H9 (cell line): ENCODE results near the gene GRID1. TPM values are rescaled to one million over a fixed set of nuclear protein-coding genes. Genes with fewer than 3 reads are reported as not detected.

ENCODE experiments used
- DNase-seq: peaks from one replicate; pipeline ENCODE4 v3.0.0-alpha.2; 2017
- H2AFZ ChIP-seq: one replicate; pipeline ENCODE4 v1.6.1; 2013; ENCODE audit warnings: mild to moderate bottlenecking, low read length, control low read depth, moderate library complexity
- H2AK5ac ChIP-seq: 2 replicates; pipeline ENCODE4 v1.6.1; 2013; ENCODE audit warnings: low read length, control low read depth, mixed read lengths; ENCODE audit not compliant: insufficient read length
- H2BK120ac ChIP-seq: one replicate; pipeline ENCODE4 v1.6.1; 2013; ENCODE audit warnings: low read depth, mild to moderate bottlenecking, low read length, control low read depth, inconsistent platforms; ENCODE audit not compliant: poor library complexity, severe bottlenecking
- H2BK12ac ChIP-seq: 2 replicates; pipeline ENCODE4 v1.6.1; 2013; ENCODE audit warnings: low read length, control low read depth, mixed read lengths, low read depth; ENCODE audit not compliant: insufficient read length
- H2BK15ac ChIP-seq: 2 replicates; pipeline ENCODE4 v1.6.1; 2013; ENCODE audit warnings: low read depth, low read length, control low read depth
- H2BK20ac ChIP-seq: one replicate; pipeline ENCODE4 v1.6.1; 2013; ENCODE audit warnings: low read depth, mild to moderate bottlenecking, low read length, control low read depth, inconsistent platforms; ENCODE audit not compliant: poor library complexity, severe bottlenecking
- H2BK5ac ChIP-seq: 2 replicates; pipeline ENCODE4 v1.6.1; 2013; ENCODE audit warnings: low read length, control low read depth, mixed read lengths; ENCODE audit not compliant: insufficient read length
- H3K14ac ChIP-seq: 2 replicates; pipeline ENCODE4 v1.6.1; 2013; ENCODE audit warnings: low read length, control low read depth; ENCODE audit not compliant: insufficient read depth
- H3K18ac ChIP-seq: 2 replicates; pipeline ENCODE4 v1.6.1; 2013; ENCODE audit warnings: low read depth, mild to moderate bottlenecking, mixed read lengths, low read length, control low read depth; ENCODE audit not compliant: insufficient read length
- H3K23ac ChIP-seq: 2 replicates; pipeline ENCODE4 v1.6.1; 2013; ENCODE audit warnings: low read length, control low read depth, mixed read lengths, low read depth; ENCODE audit not compliant: insufficient read length
- H3K23me2 ChIP-seq: 2 replicates; pipeline ENCODE4 v1.6.1; 2013; ENCODE audit warnings: low read depth, mild to moderate bottlenecking, mixed read lengths, low read length, control low read depth; ENCODE audit not compliant: insufficient read length, poor library complexity, severe bottlenecking
- H3K27ac ChIP-seq: 2 replicates; pipeline ENCODE4 v1.5.1; 2013; ENCODE audit warnings: low read length, control low read depth, mixed read lengths, low read depth; ENCODE audit not compliant: insufficient read length
- H3K27me3 ChIP-seq: 2 replicates; pipeline ENCODE4 v1.6.1; 2013; ENCODE audit warnings: low read length, control low read depth, inconsistent platforms; ENCODE audit not compliant: insufficient read depth
- H3K4ac ChIP-seq: 2 replicates; pipeline ENCODE4 v1.6.1; 2013; ENCODE audit warnings: low read depth, mild to moderate bottlenecking, control low read depth, inconsistent platforms, low read length, moderate library complexity
- H3K4me1 ChIP-seq: 2 replicates; pipeline ENCODE4 v1.6.1; 2013; ENCODE audit warnings: low read length, control low read depth, inconsistent platforms; ENCODE audit not compliant: insufficient read depth
- H3K4me2 ChIP-seq: 2 replicates; pipeline ENCODE4 v1.6.1; 2013; ENCODE audit warnings: low read length, control low read depth, mixed read lengths; ENCODE audit not compliant: insufficient read length, insufficient read depth
- H3K56ac ChIP-seq: 2 replicates; pipeline ENCODE4 v1.6.1; 2013; ENCODE audit warnings: low read depth, mild to moderate bottlenecking, mixed read lengths, low read length, control low read depth; ENCODE audit not compliant: insufficient read length
- H3K79me1 ChIP-seq: 2 replicates; pipeline ENCODE4 v1.6.1; 2013; ENCODE audit warnings: low read depth, mild to moderate bottlenecking, moderate library complexity, low read length, control low read depth, inconsistent platforms; ENCODE audit not compliant: insufficient read depth, poor library complexity, severe bottlenecking
- H3K79me2 ChIP-seq: 2 replicates; pipeline ENCODE4 v1.6.1; 2013; ENCODE audit warnings: low read length, control low read depth, inconsistent platforms; ENCODE audit not compliant: insufficient read depth
- H3K9ac ChIP-seq: 2 replicates; pipeline ENCODE4 v1.6.1; 2013; ENCODE audit warnings: low read length, control low read depth, mixed read lengths; ENCODE audit not compliant: insufficient read length; ENCODE audit errors: extremely low read depth
- H3K9me3 ChIP-seq: one replicate; pipeline ENCODE4 v1.6.1; 2013; ENCODE audit warnings: low read depth, low read length, inconsistent platforms; ENCODE audit not compliant: control insufficient read depth
- H3T11ph ChIP-seq: one replicate; pipeline ENCODE4 v1.6.1; 2013; ENCODE audit warnings: mild to moderate bottlenecking, low read length, control low read depth, inconsistent platforms
- H4K20me1 ChIP-seq: one replicate; pipeline ENCODE4 v1.6.1; 2013; ENCODE audit not compliant: control insufficient read depth, insufficient read length, insufficient read depth
- H4K5ac ChIP-seq: 2 replicates; pipeline ENCODE4 v1.6.1; 2013; ENCODE audit warnings: low read depth, mild to moderate bottlenecking, mixed read lengths, low read length, control low read depth; ENCODE audit not compliant: insufficient read length
- H4K8ac ChIP-seq: replicated peaks from 2 replicates; pipeline ENCODE4 v1.6.1; 2013; ENCODE audit warnings: low read length, control low read depth, mixed read lengths, low read depth; ENCODE audit not compliant: insufficient read length
- H4K91ac ChIP-seq: 2 replicates; pipeline ENCODE4 v1.6.1; 2013; ENCODE audit warnings: low read depth, mild to moderate bottlenecking, moderate library complexity, mixed read lengths, low read length, control low read depth; ENCODE audit not compliant: insufficient read length
- H3K27ac Mint-ChIP-seq, 3 experiments: 2 replicates in 2 of 3; 3 replicates in 1 of 3; pipeline ENCODE4 v1.8.0; 2020 to 2021; ENCODE audit warnings: mixed read lengths in 3 of 3, mild to moderate bottlenecking in 1 of 3, moderate library complexity in 1 of 3
- H3K27me3 Mint-ChIP-seq: 2 replicates; pipeline ENCODE4 v1.8.0; 2021; ENCODE audit warnings: low read depth, mild to moderate bottlenecking, moderate library complexity, mixed read lengths
- H3K36me3 Mint-ChIP-seq, 3 experiments: 2 replicates in 2 of 3; 3 replicates in 1 of 3; pipeline ENCODE4 v1.8.0; 2020 to 2021; ENCODE audit warnings: low read depth in 3 of 3, mixed read lengths in 3 of 3; ENCODE audit not compliant: insufficient read depth in 1 of 3
- H3K4me1 Mint-ChIP-seq, 2 experiments: 2 replicates each; pipeline ENCODE4 v1.8.0; 2020; ENCODE audit warnings: mixed read lengths in 2 of 2
- H3K4me3 Mint-ChIP-seq, 2 experiments: 2 replicates in 1 of 2; 3 replicates in 1 of 2; pipeline ENCODE4 v1.8.0; 2020 to 2021; ENCODE audit warnings: mild to moderate bottlenecking in 2 of 2, mixed read lengths in 2 of 2, moderate library complexity in 1 of 2
- H3K9me3 Mint-ChIP-seq, 2 experiments: 2 replicates in 1 of 2; 3 replicates in 1 of 2; pipeline ENCODE4 v1.8.0; 2020; ENCODE audit warnings: mild to moderate bottlenecking in 2 of 2, mixed read lengths in 2 of 2, moderate library complexity in 1 of 2
- CTCF ChIP-seq: fragments of 200-600 bp; sonication (generic); conservative IDR thresholded peaks from 3 replicates; pipeline ENCODE4 v1.8.0; 2021; ENCODE audit warnings: antibody characterized with exemption, mild to moderate bottlenecking
- WGBS: extraction: QIAGEN DNeasy Blood & Tissue Kit; methylation state at CpG from one replicate; pipeline ENCODE4 v1.1.7; 2013; ENCODE audit warnings: missing lambda C conversion rate, low lambda C conversion rate, mixed read lengths; ENCODE audit not compliant: insufficient read length; ENCODE audit errors: extremely low coverage; 5-methylcytosine and 5-hydroxymethylcytosine counted together
- total RNA-seq: library from RNA; stranded (reverse); gene quantifications from 2 replicates; pipeline ENCODE4 v1.2.1, GENCODE V29; 2021

GRID1 gene
- total RNA-seq, 1 experiment from 2014 or later, result 0.35 TPM

GRCh38 chr10:85617751-85618546 is 748.6 kb downstream of the GRID1 start:
- no peak for TF ChIP-seq CTCF
- H3K23me2 ChIP-seq, result no peaks in the 10 kb centered on the region
- Mint-ChIP-seq H3K4me3 (no peak overlapping the region), H3K4me1 (no peaks in the 10 kb centered on the region), H3K27ac (no peak overlapping the region), H3K27me3 (0 out of 2 replicates have a peak, but pooled peaks cover 1% of the 10 kb centered on the region), H3K9me3 (no peaks in the 10 kb centered on the region), H3K36me3 (no peaks in the 10 kb centered on the region)
- no peak overlapping the region for H3K4ac ChIP-seq
- no peak overlapping the region for H3K9ac ChIP-seq
- H3K27ac ChIP-seq, result no peak overlapping the region
- no peak overlapping the region for H3K56ac ChIP-seq
- H4K5ac ChIP-seq, result no peak overlapping the region
- H3K79me2 ChIP-seq, result no peaks in the 10 kb centered on the region
- H2AFZ ChIP-seq, result no peak overlapping the region
- WGBS, result no CpG with 5 or more reads among the region's 9 CpGs
- no peaks in the 10 kb centered on the region for H3K4me1 ChIP-seq
- no peak overlapping the region for H3K18ac ChIP-seq
- no peak overlapping the region for H2BK120ac ChIP-seq
- H2BK5ac ChIP-seq, result no peak overlapping the region
- H3K27me3 ChIP-seq, result no peaks in the 10 kb centered on the region
- H3K79me1 ChIP-seq, result no peaks in the 10 kb centered on the region
- H2BK12ac ChIP-seq, result no peak overlapping the region
- no peak overlapping the region for H3K23ac ChIP-seq
- DNase-seq, result no peak
- H4K91ac ChIP-seq, result no peak overlapping the region
- H3K4me2 ChIP-seq, result no peak overlapping the region
- no peak overlapping the region for H2AK5ac ChIP-seq
- H3K14ac ChIP-seq, result no peak overlapping the region
- H2BK20ac ChIP-seq, result no peak overlapping the region
- no peak overlapping the region for H3T11ph ChIP-seq
- H2BK15ac ChIP-seq, result no peak overlapping the region
- no peaks in the 10 kb centered on the region for H4K20me1 ChIP-seq
- no peaks in the 10 kb centered on the region for H3K9me3 ChIP-seq
- H4K8ac ChIP-seq, result no peak overlapping the region
